Activated CD8-positive, alpha-beta memory T cell treated with anti-CD3 and anti-CD28 coated beads, Interleukin-2, amount 50 U/mL, for 24 hours (primary cell): ENCODE measurements around the gene PTBP1.

Experiments
- DNase-seq: peaks from one replicate; pipeline ENCODE4 v3.0.0-alpha.2; 2020; ENCODE audit errors: extremely low read depth

PTBP1 gene

DNA sequence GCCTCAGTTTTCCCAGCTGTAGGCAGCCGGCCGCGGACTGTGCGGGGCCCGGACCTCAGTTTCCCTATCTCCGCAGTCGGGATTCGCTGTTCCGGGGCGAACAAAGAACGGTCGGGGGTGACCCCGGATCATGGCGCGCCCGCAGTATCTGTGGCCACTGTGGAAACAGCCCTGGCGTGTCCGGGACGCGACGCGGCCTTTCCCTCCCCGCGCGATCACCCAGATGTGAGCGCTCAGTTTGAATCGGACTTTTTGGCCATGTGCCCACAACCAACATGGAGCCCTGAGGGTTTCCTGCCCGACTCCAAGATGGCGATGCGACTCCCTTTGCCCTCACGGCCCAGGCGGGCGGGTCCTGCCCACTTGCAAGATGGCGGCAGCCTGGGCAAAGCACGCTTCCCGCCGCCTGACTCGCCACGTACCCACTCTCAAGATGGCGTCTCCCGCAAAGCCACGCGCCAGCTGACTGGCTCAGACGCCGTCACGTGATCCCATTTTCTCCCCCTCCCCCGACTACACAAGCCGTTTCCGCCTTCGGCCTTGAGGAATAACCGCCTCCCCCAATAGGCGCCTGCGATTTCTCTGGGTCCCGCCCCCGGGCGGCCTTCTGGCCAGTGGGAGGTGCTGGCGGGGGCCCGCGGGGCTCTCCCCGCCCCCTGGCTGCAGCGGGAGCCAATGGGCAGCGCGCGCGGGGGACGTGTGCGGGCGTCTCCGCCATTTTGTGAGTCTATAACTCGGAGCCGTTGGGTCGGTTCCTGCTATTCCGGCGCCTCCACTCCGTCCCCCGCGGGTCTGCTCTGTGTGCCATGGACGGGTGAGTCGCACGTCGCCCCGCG is at the start of gene PTBP1:
Gene PTBP1 (plus strand): TSS at position 761 of the 836 bp plus-strand sequence. CDS start 46 bp downstream, at position 807.
- DNase-seq: peak; percentile 99

DNA sequence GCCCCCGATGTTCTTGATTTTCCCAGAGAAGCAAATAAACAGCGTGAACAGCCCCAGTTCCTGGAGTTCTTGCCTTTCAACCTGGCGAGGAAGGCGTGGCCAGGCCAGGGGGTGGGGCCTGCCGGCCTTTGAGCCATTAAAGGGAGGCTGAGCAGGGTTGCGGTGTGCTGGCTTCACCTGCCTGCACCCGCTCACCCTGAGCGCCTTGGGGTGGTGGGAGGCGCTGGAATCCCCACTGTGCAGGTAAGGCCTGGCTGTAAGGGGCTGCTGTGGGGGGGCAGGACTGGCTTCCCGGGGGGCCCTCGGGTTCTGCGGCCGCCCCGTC is 49.0 kb upstream of the PTBP1 start:
- no peak for DNase-seq

DNA sequence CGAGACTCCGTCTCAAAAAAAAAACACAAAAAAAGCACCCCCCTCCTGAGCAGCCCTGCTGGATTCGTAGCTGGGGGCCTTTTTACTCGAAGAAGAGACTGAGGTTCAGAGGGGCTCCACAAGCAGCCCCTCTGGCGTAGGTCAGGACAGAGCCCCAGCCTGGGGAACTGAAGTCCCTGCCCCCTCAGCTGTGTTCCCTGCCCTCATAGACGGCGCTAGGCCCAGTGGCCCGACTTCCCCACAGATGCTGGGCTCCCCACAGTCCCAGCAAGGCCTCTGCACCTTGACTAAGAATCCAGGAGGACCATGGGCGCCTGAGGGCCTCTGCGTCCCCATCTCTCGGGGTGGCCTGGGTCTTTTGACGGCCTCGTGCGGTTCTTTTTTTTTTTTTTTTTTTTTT is 47.4 kb upstream of the PTBP1 start:
- DNase-seq: no peak

DNA sequence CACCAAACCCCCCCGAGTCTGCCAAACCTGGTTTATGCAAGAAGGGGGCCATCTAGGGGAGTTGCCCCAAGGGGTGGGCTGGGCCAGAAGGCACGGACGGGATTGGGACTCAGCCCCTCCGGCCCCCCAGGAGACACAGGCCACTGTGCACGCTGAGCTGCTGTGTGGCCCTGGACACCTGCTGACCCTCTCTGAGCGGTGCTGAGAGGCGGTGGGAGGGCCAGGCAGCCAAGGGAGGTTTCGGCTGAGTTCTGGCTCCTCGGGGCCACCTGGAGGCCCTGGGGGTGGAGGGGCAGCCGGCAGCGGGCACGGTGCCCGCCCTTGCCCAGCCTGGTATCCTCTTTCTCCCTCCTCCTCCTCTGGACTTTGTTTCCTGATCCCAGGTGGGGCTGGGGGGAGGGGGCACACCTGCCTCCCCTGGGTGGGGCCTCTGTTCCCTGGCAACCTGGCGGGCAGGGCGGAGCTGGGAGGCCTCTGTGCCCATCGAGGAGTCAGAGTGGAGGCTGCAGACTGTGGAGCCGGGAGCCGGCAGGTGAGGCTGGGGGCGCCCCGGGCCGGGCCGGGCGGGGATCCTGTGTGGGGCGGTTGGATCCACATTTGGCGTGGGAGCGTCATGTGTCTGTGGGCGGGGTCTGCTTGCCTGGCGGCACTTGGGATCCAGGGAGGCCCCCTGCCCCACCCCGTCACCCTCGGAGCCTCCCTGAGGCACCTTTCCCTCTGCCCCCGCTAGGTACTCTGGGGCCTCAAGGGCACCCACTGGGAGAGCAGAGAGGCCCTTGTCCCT is 46.4 kb upstream of the PTBP1 start, which contains the start of gene MISP:
Gene MISP (plus strand): TSS at position 473 of the 784 bp plus-strand sequence. CDS start 5,835 bp downstream, outside the sequence.
- DNase-seq: no peak

DNA sequence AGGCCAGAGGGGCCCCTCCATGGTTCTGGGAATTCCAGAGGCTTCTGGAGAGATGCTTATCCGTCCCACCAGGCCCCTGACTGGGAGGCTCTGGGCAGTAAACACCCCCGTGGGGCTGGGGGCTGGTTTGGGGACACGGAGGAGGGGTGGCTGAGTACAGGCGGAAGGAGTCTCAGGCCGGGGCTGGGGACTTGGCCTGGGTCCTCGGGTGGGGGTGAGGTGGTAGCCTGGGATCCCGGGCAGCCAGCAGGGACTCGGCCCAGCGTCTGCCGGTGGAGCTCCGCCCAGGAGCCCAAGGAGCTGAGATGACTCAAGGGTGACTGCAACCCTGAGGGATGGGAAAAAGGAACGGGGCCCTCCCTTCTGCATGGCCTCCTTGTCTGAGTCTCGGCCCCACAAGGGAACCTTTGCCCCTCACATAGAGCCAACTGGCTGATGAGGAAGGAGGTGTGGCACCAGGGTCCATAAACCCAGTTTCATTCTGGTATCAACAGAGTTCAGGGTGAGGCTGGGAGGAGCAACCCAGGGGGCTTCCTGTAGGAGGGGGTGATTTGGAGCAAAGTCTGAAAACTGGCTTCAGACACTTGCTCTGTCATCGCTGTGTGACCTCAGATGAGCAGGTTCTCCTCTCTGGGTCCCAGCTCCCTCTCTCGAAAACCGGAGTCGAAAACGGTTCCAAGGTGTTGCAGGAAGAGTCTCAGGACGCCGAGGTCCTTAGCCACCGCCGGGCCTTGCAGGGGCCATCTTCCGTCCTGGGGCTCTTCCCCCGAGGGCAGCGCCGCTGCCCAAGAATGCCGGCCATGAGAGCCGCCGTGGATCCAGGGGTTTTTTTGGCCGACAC is 45.5 kb upstream of the PTBP1 start:
- no peak for DNase-seq

DNA sequence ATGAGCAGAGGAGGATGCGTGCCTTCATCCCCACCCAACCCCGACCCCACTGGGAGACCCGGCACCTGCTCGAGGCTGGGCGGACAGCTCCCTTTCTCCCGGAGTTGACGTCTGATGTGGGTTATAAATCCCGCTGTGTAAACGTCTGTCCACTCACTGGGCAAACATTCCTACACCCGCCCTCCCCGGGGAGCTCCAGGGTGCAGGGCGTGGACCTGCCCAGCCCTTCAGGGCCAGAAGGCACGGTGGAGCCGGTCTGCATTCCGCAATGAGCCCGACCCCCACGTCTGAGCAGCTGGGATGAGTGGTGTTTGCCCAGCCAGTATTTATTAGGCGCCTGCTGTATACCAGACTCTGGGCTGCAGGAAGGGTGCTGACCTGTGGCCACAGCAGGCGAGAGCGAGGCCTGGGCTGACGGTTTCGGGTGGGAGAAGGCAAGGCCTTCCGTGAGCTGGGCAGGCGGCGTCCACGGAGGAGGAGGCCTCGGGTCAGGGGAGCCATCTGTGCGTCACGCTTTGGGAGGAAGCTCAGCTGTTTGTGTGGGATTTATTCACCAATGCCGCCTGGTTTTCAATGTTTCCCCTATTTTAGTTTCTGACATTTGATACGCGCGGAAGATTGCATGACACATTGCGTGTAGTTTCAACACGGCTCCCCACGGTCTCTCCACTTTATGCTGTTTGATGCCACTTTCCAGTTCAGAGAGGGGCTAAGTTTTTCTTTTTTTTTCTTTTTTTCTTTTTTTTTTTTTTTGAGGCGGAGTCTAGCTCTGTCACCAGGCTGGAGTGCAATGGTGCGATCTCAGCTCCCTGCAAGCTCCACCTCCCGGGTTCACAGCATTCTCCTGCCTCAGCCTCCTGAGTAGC is 44.4 kb upstream of the PTBP1 start:
- no peak for DNase-seq

DNA sequence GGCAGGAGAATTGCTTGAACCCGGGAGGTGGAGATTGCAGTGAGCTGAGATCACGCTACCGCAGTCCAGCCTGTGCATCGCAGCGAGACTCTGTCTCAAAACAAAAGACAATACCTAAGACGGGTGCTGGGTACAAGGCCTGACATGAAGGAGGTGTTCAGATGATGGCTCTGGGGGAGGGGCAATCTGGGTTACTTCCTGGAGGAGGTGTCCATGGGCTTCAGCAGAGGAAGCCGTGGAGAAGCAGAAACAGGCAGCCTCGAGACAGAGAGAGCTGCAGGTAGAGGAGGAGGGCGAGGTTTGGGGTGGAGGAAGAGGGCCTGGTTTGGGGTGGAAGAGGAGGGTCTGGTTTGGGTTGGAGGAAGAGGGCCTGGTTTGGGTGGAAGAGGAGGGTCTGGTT is 42.7 kb upstream of the PTBP1 start:
- no peak for DNase-seq

DNA sequence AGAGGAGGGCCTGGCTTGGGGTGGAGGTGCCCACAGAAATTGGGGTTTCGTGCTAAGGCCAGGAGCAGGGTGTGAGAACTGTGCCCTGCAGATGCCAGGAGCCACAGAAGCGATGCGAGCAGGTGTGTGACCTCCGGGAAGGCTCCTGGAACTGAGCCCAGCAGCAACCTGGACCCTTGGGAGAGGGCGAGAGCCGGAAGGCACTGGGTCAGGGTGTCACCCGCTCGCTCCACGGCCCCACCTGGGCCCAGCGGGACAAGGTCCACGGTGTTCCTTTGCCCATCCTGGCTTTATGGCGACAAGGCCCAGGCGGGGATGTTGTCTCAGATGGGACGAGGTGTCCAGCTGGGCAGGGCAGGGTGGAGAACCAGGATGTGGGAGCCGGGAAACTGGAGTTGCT is 42.2 kb upstream of the PTBP1 start:
- DNase-seq: no peak

DNA sequence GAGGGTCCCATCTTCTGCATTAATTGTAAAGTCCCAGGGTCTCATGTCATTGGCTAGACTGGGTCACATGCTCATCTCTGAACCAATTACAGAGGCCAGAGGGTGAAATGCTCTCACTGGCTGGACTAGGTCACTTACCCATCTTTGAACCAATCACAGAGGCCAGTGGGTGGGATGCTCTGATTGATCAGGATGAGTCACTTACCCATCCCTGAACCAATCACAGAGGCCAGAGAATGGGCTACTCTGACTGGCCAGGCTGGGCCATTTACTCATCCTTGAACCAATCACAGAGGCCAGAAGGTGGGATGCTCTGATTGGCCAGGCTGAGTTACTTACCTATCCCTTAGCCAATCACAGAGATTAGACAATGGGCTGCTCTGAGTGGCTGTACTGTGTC is 41.0 kb upstream of the PTBP1 start:
- DNase-seq: no peak

DNA sequence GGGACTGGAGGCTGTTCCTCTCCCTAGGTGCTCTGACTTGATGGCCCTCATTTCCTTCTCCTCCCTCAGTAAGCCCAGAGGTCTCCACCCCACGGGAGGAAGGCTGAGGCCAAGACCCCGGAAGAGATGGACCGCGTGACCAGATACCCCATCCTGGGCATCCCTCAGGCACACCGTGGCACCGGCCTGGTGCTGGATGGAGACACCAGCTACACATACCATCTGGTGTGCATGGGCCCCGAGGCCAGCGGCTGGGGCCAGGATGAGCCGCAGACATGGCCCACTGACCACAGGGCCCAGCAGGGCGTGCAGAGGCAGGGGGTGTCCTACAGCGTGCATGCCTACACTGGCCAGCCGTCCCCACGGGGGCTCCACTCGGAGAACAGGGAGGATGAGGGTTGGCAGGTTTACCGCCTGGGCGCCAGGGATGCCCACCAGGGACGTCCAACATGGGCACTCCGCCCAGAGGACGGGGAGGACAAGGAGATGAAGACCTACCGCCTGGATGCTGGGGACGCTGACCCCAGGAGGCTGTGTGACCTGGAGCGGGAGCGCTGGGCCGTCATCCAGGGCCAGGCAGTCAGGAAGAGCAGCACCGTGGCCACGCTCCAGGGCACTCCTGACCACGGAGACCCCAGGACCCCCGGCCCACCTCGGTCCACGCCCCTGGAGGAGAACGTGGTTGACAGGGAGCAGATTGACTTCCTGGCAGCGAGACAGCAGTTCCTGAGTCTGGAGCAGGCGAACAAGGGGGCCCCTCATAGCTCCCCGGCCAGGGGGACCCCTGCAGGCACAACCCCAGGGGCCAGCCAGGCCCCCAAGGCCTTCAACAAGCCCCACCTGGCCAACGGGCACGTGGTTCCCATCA is 40.2 kb upstream of the PTBP1 start:
- no peak for DNase-seq

DNA sequence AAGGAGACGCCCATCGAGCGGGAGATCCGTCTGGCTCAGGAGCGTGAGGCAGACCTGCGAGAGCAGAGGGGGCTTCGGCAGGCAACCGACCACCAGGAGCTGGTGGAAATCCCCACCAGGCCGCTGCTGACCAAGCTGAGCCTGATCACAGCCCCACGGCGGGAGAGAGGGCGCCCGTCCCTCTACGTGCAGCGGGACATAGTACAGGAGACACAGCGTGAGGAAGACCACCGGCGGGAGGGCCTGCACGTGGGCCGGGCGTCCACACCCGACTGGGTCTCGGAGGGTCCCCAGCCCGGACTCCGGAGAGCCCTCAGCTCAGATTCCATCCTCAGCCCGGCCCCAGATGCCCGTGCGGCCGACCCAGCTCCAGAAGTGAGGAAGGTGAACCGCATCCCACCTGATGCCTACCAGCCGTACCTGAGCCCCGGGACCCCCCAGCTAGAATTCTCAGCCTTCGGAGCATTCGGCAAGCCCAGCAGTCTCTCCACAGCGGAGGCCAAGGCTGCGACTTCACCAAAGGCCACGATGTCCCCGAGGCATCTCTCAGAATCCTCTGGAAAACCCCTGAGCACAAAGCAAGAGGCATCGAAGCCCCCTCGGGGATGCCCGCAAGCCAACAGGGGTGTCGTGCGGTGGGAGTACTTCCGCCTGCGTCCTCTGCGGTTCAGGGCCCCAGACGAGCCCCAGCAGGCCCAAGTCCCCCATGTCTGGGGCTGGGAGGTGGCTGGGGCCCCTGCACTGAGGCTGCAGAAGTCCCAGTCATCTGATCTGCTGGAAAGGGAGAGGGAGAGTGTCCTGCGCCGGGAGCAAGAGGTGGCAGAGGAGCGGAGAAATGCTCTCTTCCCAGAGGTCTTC is 39.2 kb upstream of the PTBP1 start:
- no peak for DNase-seq

DNA sequence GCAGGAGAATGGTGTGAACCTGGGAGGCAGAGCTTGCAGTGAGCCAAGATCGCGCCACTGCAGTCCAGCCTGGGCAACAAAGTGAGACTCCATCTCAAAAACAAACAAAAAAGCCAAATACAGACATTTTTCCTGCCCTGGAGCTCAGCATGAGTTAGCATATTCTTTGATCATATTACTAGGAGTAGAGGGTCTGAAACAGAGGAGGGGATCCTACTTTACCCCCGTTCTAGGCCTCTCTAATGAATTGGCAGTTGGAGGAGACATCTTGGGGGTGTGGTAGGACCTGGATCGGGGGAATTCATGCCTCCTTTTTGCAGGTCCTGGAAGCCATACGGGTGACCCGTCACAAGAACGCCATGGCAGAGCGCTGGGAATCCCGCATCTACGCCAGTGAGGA is 34.1 kb upstream of the PTBP1 start:
- no peak for DNase-seq

DNA sequence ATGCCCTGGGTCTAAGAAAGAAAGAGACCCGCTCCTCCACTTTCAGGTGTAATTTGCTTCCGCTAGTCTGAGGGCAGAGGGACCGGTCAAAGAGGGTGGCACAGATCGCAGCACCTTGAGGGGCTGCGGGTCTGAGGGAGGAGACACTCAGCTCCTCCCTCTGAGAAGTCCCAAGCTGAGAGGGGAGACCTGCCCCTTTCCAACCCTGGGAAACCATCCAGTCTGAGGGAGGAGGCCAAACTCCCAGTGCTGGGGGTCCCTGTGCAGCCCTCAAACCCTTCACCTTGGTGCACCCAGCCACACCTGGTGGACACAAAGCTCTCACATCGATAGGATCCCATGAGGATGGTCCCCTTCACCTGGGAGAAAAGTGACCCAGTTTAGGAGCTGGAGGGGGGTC is 33.4 kb upstream of the PTBP1 start:
- DNase-seq: no peak

DNA sequence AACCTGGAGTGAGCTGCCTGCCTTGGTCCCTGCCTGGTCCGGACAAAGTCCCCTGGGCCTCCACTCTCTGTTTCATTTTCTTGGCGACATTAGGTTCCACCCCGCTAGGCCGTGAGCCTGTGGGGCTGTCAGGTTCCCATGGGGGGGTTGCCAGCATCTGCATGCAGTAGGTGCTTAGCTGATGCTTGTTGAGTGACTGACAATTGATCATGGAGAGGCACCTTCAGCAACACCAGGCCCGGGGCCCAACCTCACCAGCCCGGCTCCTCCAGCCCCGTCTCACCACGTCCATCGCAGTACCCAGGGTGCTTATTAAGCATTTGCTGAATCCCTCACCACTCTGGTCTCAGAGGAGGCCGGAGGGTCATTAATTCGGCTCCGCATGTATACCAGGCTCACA is 33.0 kb upstream of the PTBP1 start:
- no peak for DNase-seq

DNA sequence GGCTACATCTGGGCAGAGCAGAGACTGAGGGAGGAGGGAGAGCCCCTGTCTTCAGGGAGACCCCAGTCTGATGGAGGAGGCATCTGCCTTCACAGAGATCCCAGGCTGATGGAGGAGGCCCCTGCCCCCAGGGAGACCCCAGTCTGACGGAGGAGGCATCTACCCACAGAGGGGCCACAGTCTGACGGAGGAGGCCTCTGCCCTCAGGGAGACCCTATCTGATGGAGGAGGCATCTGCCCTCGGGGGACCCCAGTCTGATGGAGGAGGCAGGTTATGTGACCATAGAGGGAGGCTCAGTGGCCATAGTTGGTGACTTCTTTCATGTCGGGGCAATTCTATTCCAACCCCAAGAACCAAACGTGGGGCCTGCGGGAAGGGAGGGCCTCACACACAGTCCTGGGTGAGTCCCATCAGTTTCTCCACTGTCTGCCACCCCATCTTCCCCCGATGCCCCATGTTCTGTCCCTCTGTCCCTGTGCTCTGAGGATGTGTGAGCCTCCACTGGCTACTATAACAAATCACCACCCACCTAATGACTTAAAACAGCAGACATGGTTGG is 32.0 kb upstream of the PTBP1 start:
- no peak for DNase-seq

DNA sequence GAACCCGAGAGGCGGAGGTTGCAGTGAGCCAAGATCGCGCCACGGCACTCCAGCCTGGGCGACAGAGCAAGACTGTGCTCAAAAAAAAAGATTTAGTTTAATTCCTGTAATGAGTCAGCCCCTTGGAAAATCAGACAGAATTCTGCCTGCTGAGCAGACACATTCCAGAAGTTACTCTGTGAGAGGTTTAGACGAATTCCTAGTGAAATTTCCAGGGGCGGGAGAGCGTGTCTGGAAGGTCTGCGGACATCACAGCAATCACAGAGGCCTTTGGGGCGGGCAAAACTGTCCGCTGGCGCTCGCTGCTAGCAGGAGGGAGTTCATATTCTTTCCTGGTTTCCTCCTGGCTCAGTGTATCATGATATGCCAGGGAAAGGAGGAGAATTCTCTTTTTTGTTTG is 28.8 kb upstream of the PTBP1 start:
- no peak for DNase-seq

DNA sequence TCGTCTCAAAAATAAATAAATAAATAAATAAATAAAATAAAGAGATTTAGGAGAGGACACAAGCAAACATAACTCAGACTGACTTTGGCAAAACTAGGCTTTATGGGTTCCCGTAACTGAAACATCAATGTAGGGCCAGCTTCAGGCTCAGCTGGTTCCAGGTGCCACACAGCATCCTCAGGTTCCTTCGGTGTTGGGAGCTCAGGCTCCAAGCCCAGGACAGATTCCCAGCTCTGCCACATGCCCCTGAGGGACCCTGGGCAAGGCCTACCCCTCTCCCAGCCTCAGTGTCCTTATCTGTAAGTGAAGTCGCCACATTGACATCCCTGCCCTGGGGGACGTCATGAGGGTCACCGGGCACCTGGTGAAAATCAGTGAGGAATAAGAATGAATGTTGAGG is 27.6 kb upstream of the PTBP1 start:
- DNase-seq: no peak

DNA sequence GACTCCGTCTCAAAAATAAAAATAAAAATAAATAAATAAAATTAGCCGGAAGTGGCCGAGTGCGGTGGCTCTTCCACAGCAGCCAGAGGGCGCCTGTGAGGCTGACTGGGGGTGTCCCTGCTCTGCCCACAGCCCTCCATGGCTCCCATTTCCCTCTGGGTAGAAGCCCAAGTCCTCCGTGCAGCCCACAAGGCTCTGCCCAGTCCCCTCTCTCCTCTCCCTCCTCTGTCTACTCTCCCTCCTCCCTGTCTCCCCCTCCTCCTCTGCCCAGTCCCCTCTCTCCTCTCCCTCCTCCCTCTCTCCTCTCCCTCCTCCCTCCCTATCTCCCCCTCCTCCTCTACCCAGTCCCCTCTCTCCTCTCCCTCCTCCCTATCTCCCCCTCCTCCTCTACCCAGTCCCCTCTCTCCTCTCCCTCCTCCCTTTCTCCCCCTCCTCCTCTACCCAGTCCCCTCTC is 25.9 kb upstream of the PTBP1 start:
- DNase-seq: no peak

DNA sequence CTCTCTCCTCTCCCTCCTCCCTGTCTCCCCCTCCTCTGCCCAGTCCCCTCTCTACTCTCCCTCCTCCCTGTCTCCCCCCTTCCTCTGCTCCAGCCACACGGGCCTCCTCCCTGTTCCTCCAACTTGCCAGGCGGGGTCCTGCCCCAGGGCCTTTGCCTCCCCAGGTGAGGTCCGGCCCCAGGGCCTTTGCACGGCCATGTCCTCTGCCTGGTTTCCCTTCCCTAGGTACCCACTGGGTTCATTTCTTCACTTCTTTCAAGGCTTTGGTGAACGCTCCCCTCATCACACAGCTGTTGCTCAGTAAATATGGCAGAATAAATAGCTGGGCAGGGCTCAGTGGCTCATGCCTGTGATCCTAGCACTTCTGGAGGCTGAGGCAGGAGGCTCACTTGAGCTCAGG is 25.2 kb upstream of the PTBP1 start:
- DNase-seq: no peak
